WTC11 (cell line): ENCODE results near the gene PCK2.

Experiments used
- ATF2 ChIP-seq: sonication (generic); formaldehyde crosslinking; IDR thresholded peaks from 2 replicates; pipeline ENCODE4 v1.8.1; 2022; ENCODE audit warnings: low read depth, missing genetic modification reagents, borderline replicate concordance
- ATF6 ChIP-seq: sonication (generic); formaldehyde crosslinking; IDR thresholded peaks from 2 replicates; pipeline ENCODE4 v1.8.1; 2023; ENCODE audit warnings: mild to moderate bottlenecking, missing genetic modification reagents
- CTCF ChIP-seq: fragments of 200-600 bp; IDR thresholded peaks from 2 replicates; pipeline ENCODE4 v1.8.0; 2022; ENCODE audit warnings: antibody characterized with exemption
- ESRRA ChIP-seq: sonication (generic); formaldehyde crosslinking; IDR thresholded peaks from 2 replicates; pipeline ENCODE4 v1.8.1; 2022; ENCODE audit warnings: mild to moderate bottlenecking, missing genetic modification reagents, borderline replicate concordance
- MAX ChIP-seq: sonication (generic); formaldehyde crosslinking; IDR thresholded peaks from 2 replicates; pipeline ENCODE4 v1.8.0; 2022; ENCODE audit warnings: mild to moderate bottlenecking, missing genetic modification reagents
- MXD4 ChIP-seq: fragments of 250-450 bp; sonication (Bioruptor Pico); IDR thresholded peaks from 2 replicates; pipeline ENCODE4 v1.8.0; 2021; ENCODE audit warnings: mild to moderate bottlenecking, moderate library complexity, borderline replicate concordance
- NR2C2 ChIP-seq: sonication (generic); formaldehyde crosslinking; IDR thresholded peaks from 2 replicates; pipeline ENCODE4 v1.8.0; 2022; ENCODE audit warnings: mild to moderate bottlenecking, missing genetic modification reagents
- SMAD3 ChIP-seq: sonication (generic); formaldehyde crosslinking; IDR thresholded peaks from 2 replicates; pipeline ENCODE4 v1.8.0; 2022; ENCODE audit warnings: missing genetic modification reagents, mild to moderate bottlenecking, borderline replicate concordance
- USF1 ChIP-seq: sonication (generic); formaldehyde crosslinking; IDR thresholded peaks from 2 replicates; pipeline ENCODE4 v1.8.0; 2022; ENCODE audit warnings: mild to moderate bottlenecking, missing genetic modification reagents
- ZBTB43 ChIP-seq: sonication (generic); formaldehyde crosslinking; IDR thresholded peaks from 2 replicates; pipeline ENCODE4 v1.8.1; 2023; ENCODE audit warnings: mild to moderate bottlenecking, missing genetic modification reagents
- ZMAT4 ChIP-seq: fragments of 250-450 bp; sonication (Bioruptor Pico); IDR thresholded peaks from 2 replicates; pipeline ENCODE4 v1.9.0; 2021; ENCODE audit warnings: mild to moderate bottlenecking
- ZNF121 ChIP-seq: sonication (generic); formaldehyde crosslinking; IDR thresholded peaks from 2 replicates; pipeline ENCODE4 v1.8.0; 2023; ENCODE audit warnings: missing genetic modification reagents
- ZNF512 ChIP-seq: sonication (generic); formaldehyde crosslinking; IDR thresholded peaks from 2 replicates; pipeline ENCODE4 v1.8.1; 2022; ENCODE audit warnings: missing genetic modification reagents, borderline replicate concordance

GRCh38 chr14:24114532-24115421 is 20.7 kb downstream of the PCK2 start, which contains the start of the genes DCAF11 and NRL:
- TF ChIP-seq ATF6 (CRISPR knock-in tag) (no peak), MAX (CRISPR knock-in tag) (peak; percentile 97), USF1 (CRISPR knock-in tag) (peak; percentile 93), ZNF121 (CRISPR knock-in tag) (no peak), CTCF (no peak), ESRRA (CRISPR knock-in tag) (no peak), ZBTB43 (CRISPR knock-in tag) (no peak), NR2C2 (no peak), ATF2 (no peak), MXD4 (no peak), ZNF512 (CRISPR knock-in tag) (no peak), ZMAT4 (CRISPR knock-in tag) (no peak), SMAD3 (CRISPR knock-in tag) (0 out of 2 replicates have a peak, but pooled peaks have one; percentile 57)
